Measurements from ENCODE around the gene HOXD1.

- no peak for TF ChIP-seq CTCF (conservative IDR thresholded peaks at IDR 0.05)
- no peak for TF ChIP-seq EZH2 (IDR thresholded peaks at IDR 0.05; ENCODE audit: low read depth)
These were observed 24.3 kb upstream of the HOXD1 start for GRCh38 chr2:176164201-176164600.
